Peyer's patch (tissue), 4 donors: ENCODE data around the gene B4GALT5. TPM values are rescaled to one million over a fixed set of nuclear protein-coding genes. Genes with fewer than 3 reads are reported as not detected.
"Not testable (repeated sequence)": the region's sequence is repeated elsewhere in the genome, so short reads cannot be mapped to it uniquely, and the experiment has no call there.

Experiments used
- DNase-seq, 3 donors: peaks; one replicate each; pipeline ENCODE4 v3.0.0-alpha.2; 2017 to 2019
- H3K27ac ChIP-seq, 4 donors: fragments of 200-600 bp; sonication (generic); one replicate each; pipeline ENCODE4 v1.5.1; 2016 to 2019
- H3K27me3 ChIP-seq, 2 donors: fragments of 200-600 bp; sonication (generic); one replicate each; pipeline ENCODE4 v1.5.1; 2019
- H3K36me3 ChIP-seq, 3 donors: fragments of 200-600 bp; sonication (generic); one replicate each; pipeline ENCODE4 v1.5.1; 2016 to 2019
- H3K4me1 ChIP-seq, 4 donors: fragments of 200-600 bp; sonication (generic); one replicate each; pipeline ENCODE4 v1.5.1; 2016 to 2019
- H3K4me3 ChIP-seq, 4 donors: fragments of 200-600 bp; sonication (generic); 1 replicate in 3 of 4; 2 replicates in 1 of 4; pipeline ENCODE4 v1.5.1; 2016 to 2019; ENCODE audit warnings: mild to moderate bottlenecking in 1 of 4
- H3K9me3 ChIP-seq, 4 donors: fragments of 200-600 bp; sonication (generic); one replicate each; pipeline ENCODE4 v1.5.1; 2016 to 2019; ENCODE audit warnings: mild to moderate bottlenecking in 1 of 4
- CTCF ChIP-seq, 6 experiments: fragments of 450-650 bp in 4 of 6; fragments of 200-600 bp in 2 of 6; sonication (generic) in 1 of 6; IDR thresholded peaks; one replicate each; pipeline ENCODE4 v1.5.1; 2017 to 2019; ENCODE audit warnings: antibody characterized with exemption in 6 of 6, mild to moderate bottlenecking in 3 of 6, moderate library complexity in 1 of 6
- POLR2A ChIP-seq, 2 donors: fragments of 450-650 bp; IDR thresholded peaks; one replicate each; pipeline ENCODE4 v1.5.1; 2017; ENCODE audit warnings: antibody characterized with exemption in 2 of 2, mild to moderate bottlenecking in 2 of 2, moderate library complexity in 2 of 2
- total RNA-seq, 4 donors: library from RNA; depleted of rRNA; stranded (reverse); fragments of >200 nt; gene quantifications; one replicate each; pipeline ENCODE4 v1.1.0, GENCODE V29; 2016

The B4GALT5 gene
- total RNA-seq, 4 donors from 2014 or later, result 8.3 to 24.5 (median 19.3) TPM

DNA sequence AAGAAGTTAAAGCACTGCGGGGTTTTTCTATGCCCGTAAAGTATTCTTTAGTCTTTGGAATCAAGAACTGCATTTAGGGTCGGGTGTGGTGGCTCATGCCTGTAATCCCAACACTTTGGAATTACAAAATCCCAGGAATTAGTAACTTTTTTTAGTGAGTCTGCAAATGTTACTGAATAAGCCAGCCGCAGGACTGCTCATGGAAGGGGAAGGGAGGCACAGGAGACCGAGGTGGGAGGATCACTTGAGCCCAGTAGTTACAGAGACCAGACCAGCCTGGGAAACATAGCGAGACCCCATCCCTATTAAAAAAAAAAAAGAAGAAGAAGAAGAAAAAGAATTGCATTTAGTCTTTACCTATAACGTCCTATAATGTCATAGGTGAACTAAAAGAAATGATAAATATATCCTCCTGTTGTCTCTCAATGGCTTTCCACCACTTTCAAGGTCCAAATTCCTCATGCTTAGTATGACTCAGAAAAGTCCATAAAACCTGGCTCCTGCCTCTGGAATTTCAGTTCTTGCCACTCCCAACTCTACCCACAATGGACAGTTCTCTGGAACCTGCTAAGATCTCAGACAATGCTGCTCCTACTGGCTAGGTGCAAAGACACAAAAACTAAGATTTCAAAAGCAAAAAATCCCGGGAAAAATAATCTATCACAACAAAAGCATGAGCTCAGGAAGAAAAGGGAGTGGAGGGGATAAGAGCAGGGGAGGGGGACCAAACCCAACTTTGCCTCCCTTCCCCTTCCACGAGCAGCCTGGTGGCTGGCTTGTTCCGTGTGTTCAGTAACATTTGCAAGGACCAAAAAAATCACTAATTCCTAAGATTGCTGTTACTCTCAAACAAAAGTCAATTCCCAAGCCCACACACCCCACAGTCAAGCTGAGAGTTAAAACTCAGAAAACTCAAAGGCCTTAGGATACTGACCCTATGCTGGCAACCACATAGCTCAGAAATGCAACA, 39.0 kb downstream of the B4GALT5 start:
- Histone ChIP-seq H3K27ac (peak overlapping the region in 3 of 4 donors; percentile 73 to 91 (median 87)), H3K4me1 (peaks cover 0 to 81% (median 18%) of the 10 kb centered on the region in 4 donors), H3K36me3 (no peaks in the 10 kb centered on the region), H3K27me3 (no peaks in the 10 kb centered on the region), H3K9me3 (no peaks in the 10 kb centered on the region), H3K4me3 (peak overlapping the region in 2 of 4 donors; percentile 16 to 25)
- peak in 1 of 3 donors; percentile 58 for DNase-seq
- TF ChIP-seq POLR2A (IDR thresholded peaks at IDR 0.05), result peak; percentile 12 to 48
- peak in 3 of 6 experiments; percentile 30 to 49 (median 44) for TF ChIP-seq CTCF (IDR thresholded peaks at IDR 0.05)

- H3K27ac ChIP-seq, result no peak overlapping the region
- peaks cover 0 to 75% (median 13%) of the 10 kb centered on the region in 4 donors for H3K4me1 ChIP-seq
- no peak for DNase-seq
Observed at GRCh38 chr20:49672096-49672664, 41.5 kb downstream of the B4GALT5 start.

DNA sequence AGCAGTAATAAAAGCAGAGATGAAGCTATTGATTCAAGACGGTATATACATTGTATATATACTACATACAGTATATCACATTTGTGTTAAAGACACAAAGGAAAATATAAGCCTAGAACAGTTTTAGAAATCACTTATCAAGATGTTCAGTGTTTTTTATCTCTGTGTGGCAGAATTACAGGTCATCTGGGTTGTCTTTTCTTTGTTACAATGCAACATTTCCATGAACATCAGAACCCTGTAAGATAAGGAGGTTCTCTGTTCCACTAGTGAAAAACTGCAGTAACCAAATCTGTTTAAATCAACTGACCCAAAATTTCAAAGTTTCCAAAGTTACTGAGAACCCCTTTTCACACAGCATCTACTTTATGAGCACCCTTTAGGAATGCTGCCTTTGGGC, 42.2 kb downstream of the B4GALT5 start:
- H3K27me3 ChIP-seq, result no peaks in the 10 kb centered on the region
- H3K36me3 ChIP-seq, result no peaks in the 10 kb centered on the region
- no peak for TF ChIP-seq CTCF (IDR thresholded peaks at IDR 0.05)
- no peak for TF ChIP-seq POLR2A (IDR thresholded peaks at IDR 0.05)
- no peak overlapping the region for H3K27ac ChIP-seq
- DNase-seq, result no peak
- H3K4me1 ChIP-seq, result peaks cover 0 to 71% (median 8%) of the 10 kb centered on the region in 4 donors
- H3K4me3 ChIP-seq, result no peak overlapping the region
- no peaks in the 10 kb centered on the region for H3K9me3 ChIP-seq

More at GRCh38 chr20:49672096-49672664, 41.5 kb downstream of the B4GALT5 start:
- no peak for TF ChIP-seq POLR2A (IDR thresholded peaks at IDR 0.05)
- no peak for TF ChIP-seq CTCF (IDR thresholded peaks at IDR 0.05)
- Histone ChIP-seq H3K4me3 (no peak overlapping the region), H3K36me3 (no peaks in the 10 kb centered on the region), H3K9me3 (no peaks in the 10 kb centered on the region), H3K27me3 (no peaks in the 10 kb centered on the region)

GRCh38 chr20:49669601-49670189, 44.0 kb downstream of the B4GALT5 start:
- no peaks in the 10 kb centered on the region for H3K36me3 ChIP-seq
- H3K4me3 ChIP-seq, result peak overlapping the region; percentile 3 to 31 (median 20)
- H3K27me3 ChIP-seq, result no peaks in the 10 kb centered on the region
- no peaks in the 10 kb centered on the region for H3K9me3 ChIP-seq
- peak overlapping the region; percentile 11 to 48 (median 22) for H3K27ac ChIP-seq
- peaks cover 0 to 56% (median 2%) of the 10 kb centered on the region in 4 donors for H3K4me1 ChIP-seq
- no peak for DNase-seq
- no peak for TF ChIP-seq POLR2A (IDR thresholded peaks at IDR 0.05)

DNA sequence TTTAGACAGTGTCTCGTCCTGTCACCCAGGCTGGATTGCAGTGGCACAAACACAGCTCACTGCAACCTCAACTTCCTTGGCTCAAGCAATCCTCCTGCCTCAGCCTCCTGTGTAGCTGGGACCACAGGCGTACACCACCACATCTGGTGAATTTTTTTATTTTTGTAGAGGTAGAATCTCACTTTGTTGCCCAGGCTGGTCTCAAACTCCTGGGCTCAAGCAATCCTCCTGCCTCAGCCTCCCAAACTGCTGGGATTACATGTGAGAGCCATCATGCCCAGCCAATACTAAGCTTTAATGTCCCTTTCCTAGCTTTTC, 44.8 kb downstream of the B4GALT5 start:
- H3K4me1 ChIP-seq, result peaks cover 0 to 47% (median 2%) of the 10 kb centered on the region in 4 donors

GRCh38 chr20:49668181-49668877, 45.3 kb downstream of the B4GALT5 start:
- TF ChIP-seq CTCF (IDR thresholded peaks at IDR 0.05), result no peak
- TF ChIP-seq POLR2A (IDR thresholded peaks at IDR 0.05), result no peak
- H3K27ac ChIP-seq, result peak overlapping the region in 3 of 4 donors; percentile 15 to 54 (median 48)
- H3K9me3 ChIP-seq, result no peaks in the 10 kb centered on the region
- H3K4me1 ChIP-seq, result peaks cover 0 to 42% (median 2%) of the 10 kb centered on the region in 4 donors
- H3K27me3 ChIP-seq, result no peaks in the 10 kb centered on the region
- DNase-seq, result peak; percentile 52 to 89 (median 88)
- no peak overlapping the region for H3K4me3 ChIP-seq
- H3K36me3 ChIP-seq, result no peaks in the 10 kb centered on the region

More for the DNA sequence above, 44.8 kb downstream of the B4GALT5 start:
- peak overlapping the region in 3 of 4 donors; percentile 15 to 54 (median 48) for H3K27ac ChIP-seq
- not testable (repeated sequence) for H3K36me3 ChIP-seq, H3K4me3 ChIP-seq, H3K9me3 ChIP-seq, DNase-seq, H3K27me3 ChIP-seq
